ENCODE measurements around the gene COPZ1. TPM values are rescaled to one million over a fixed set of nuclear protein-coding genes. Genes with fewer than 3 reads are reported as not detected.

Gene COPZ1
- polyA plus RNA-seq, 3 donors = 77.5 to 102 (median 100) TPM

DNA sequence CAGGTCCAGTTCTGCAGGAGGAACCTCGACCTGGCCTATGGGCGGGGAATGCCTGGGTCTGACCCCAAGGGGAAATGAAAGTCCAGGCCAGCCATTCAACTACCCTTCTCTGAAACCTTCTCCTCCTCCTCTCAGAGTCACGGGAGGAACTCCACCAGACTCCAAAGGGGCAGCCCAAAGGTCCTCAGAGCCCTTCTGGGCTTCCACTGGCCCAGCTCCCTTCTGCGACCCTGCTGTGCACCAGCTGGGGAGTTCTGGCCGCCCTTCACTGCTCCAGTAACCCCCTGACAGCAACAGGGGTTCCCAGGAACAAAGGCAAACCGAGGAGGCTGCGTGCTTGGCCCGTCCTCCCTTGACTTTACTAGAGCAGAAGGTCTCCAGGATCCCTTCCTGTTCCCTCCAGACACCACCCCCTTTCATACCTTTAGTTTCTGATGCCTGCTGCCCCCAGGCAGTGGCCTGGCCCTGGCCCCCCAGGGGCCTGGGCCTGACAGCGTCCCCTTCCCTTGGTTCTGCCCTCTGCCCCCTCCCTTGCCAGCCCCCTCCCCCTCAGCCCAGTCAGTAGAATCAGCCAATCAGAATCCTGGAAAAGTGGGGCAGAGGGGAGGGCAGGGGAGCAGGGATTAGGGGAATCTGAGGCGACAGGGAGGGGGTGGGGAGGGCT lies 60.5 kb downstream of the COPZ1 start:
- H3K27ac ChIP-seq (ENCODE audit: low read depth, low read length) = no peak overlapping the region
- WGBS, 3 donors = 46 to 80% (median 62%) methylated on average over 10 of the region's 10 CpGs

DNA sequence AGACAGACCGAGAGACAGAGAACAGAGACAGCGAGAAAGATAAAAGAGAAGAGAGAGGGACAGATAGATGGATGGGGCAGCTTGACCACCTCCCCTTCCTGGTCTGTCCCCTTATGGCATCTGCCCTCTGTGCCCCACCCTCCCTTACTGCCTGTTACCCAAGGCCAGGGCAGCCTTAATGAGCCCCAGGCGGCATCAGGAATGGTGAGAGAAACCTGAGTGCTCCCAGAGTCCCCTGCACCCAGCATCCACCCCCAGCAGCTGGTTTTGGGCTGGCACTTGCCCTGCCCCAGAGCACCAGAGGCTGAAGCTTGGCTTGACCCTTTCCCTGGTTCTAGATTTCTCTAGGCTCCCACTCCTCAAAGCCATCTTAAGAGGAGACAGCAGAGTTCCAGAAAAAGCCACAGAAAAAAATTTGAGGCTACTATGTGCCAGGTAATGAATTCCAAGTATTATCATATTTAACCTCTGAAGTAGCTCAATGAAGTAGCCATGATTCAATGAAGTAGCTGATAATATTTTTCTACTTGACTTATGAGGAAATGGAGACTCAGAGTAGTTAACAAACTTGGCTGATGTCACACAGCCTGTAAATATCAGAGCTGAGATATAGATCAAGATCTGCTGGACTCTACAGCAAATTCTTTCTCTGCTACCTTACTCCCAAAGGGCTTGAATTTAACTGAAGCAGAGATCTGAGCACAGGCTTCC lies 61.6 kb downstream of the COPZ1 start:
- H3K27ac ChIP-seq (ENCODE audit: low read depth, low read length) = no peak overlapping the region
- 84 to 93% (median 89%) methylated on average over 3 of the region's 3 CpGs for WGBS, 3 donors

DNA sequence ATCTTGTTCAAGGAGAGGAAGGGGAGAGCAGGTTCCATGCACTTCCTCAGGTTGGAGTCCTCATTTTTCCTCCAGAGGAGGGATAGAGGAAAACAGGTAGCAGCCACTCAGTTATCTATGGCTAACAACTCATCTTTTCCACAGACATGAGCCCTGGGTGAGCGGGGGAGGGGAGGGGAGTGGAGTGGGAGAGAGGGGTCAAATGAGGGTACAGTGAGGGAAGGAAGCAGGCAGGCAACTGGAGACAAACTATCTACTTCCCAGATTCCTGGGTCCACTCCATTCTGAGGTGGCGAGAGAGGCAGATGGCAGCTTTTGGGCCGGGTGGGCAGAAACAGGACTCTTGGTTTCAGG lies 62.2 kb downstream of the COPZ1 start:
- WGBS, 3 donors = 91 to 95% (median 94%) methylated on average over 3 of the region's 3 CpGs

DNA sequence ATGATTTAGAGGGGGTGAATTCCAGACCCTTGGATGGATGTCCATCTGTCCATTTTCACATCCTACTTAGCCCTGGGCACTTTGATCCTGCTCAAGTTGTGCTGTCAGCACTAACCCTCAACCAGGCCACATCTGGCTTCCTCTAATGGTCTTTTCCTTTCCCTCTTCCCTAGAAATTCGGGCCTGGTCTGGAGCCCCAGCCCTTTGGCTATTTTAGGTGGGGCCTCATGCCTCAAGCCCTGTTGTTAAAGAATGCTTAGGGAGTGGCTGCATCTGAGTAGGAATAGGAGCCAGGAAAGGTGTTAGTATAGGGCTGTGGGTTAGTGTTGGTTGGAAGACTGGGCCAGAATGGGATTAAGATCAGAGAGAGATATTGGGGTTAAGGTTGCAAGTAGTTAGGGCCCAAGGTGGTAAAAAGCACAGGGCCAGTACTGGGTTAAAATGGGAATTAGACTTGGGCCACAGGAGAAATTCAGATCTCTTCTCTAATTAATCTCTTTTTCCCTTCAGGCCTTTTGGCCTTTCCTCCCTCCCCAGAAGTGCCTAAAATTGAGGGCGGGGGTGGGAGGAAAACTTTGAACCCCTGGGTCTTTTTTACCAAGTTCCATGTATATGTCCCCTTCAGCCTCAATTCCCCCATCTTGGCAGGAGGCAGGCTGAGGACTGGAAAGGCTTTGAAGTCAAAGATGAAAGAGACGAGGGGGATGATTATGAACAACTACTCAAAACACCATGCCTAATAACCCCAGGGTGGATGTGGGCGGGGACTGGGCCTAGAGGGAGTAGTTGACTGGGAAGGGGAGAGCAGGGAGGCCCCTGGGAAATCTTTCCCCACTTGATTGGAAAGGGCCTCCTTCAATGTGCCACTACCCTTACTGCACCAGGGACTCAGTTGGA lies 63.6 kb downstream of the COPZ1 start:
- H3K27ac ChIP-seq (ENCODE audit: low read depth, low read length) = no peak overlapping the region
- 68 to 74% (median 70%) methylated on average over 4 of the region's 4 CpGs for WGBS, 3 donors

More for the DNA sequence above, 62.2 kb downstream of the COPZ1 start:
- H3K27ac ChIP-seq (ENCODE audit: low read depth, low read length) = no peak overlapping the region

DNA sequence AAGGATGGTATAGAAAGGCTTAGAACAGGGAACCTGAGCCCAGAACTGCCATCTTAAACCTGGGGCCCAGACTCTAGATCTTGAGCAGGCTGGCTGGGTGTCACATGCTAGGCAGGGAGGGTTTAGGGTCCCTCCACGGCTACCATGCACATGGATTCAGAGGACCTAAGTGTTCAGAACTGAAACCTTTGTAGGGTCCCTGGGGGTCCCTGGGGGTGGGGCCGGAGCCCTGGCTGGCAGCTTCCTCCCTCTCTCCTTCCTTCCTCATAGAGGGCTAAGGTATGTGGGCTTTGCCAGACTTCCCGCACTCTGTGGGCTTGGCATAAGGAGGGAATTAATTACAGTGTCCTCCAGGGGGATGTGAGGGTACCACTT lies 64.2 kb downstream of the COPZ1 start:
- no peak overlapping the region for H3K27ac ChIP-seq (ENCODE audit: low read depth, low read length)
- 73 to 90% (median 74%) methylated on average over 3 of the region's 3 CpGs for WGBS, 3 donors

DNA sequence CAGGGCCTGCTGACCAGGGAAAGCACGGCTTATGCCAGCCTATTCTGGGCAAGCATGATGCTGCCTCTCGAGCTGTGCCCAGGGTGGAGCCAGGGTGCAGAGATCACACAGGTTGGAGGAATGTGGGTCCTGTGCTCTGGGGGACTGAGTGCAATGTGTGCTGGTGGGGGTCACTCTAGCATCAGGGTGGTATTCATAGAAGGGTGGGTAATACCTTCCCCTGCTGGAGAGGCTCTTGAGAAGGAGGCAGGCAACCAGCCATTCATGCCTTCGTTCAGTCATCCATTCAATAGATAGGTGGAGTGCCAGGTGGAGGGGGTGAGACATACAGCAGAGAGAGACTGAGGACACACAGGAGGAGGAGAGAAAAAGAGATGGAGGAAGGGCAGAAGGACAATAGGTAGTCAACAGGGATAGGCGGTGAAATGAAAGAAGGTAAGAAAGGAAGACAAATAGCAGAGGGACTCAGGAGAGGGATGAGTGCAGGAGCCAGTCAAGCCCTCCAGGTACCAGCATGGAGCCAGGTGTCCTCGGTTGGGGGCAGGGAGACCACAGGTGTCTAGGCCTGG lies 64.8 kb downstream of the COPZ1 start:
- WGBS, 3 donors = 89 to 90% (median 90%) methylated on average over 5 of the region's 5 CpGs
- H3K27ac ChIP-seq (ENCODE audit: low read depth, low read length) = no peak overlapping the region

DNA sequence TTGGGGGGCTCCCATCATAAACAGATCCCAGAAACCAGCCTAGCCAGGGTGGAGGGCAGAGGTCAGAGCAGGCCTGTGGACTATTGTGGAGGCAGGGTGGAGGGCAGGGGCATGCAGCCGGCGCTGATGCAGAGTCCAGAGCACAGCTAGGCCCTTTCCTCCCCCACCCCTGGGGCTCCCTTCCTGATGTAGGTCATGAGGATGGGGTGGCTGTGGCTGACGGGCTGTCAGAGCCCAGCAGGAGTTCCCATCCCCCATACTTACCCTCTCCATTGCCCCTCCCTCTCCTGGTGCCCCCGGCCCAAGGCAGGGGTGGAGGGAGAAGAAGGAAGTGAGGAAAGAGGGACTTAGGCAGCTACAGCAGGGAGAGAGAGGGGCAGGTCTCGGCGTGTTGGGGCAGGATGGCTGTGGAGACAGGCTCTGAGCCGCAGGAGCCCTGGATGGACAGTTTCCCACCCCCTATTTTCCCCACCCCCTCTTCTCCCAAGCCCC lies 65.3 kb downstream of the COPZ1 start:
- H3K27ac ChIP-seq (ENCODE audit: low read depth, low read length) = no peak overlapping the region
- 60 to 89% (median 62%) methylated on average over 3 to 7 of the region's 7 CpGs for WGBS, 3 donors

DNA sequence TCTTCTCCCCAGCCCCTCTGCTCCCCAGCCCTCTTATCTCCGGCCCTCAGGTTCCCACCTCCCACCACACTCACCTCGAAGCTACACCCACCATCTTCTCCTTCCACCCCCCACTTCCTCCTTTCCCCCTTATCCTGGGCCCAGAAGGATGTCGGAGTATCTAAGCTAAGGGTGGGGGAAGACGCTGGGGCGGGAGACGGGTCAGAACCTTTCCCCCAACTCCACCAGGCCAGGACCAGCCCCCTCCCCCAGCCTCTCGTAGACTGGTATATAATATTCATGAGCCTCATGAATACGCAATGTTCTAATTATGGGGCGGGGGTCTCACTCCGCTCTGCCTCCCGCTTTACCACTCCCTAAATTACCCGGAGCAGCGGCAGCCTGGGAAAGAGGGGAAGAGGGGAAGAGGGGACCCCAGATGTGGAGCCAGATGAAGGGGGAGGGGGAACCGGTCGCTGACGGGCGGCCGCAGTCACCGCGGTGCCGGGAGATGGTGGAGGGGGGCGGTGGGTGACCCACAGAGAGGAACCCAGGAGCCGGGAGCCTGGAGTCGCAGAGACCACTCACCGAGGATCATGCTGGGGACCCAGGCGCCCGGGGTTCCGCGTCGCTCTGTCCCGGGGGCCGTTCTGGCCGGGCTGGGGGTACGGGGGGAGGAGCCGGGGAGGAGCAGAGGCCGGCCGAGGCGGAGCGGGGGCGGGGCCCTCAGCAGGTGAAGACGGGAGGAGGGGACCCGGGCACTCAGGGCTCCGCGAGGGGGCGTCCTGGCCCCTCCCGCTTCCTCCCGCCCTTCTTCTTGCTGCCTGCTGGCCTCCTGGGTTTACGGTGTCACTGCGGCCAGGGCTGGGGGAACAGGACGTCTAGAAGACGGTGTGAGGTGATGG lies 66.0 kb downstream of the COPZ1 start:
- 20 to 26% (median 21%) methylated on average over 33 to 51 of the region's 51 CpGs for WGBS, 3 donors
- no peak overlapping the region for H3K27ac ChIP-seq (ENCODE audit: low read depth, low read length)

DNA sequence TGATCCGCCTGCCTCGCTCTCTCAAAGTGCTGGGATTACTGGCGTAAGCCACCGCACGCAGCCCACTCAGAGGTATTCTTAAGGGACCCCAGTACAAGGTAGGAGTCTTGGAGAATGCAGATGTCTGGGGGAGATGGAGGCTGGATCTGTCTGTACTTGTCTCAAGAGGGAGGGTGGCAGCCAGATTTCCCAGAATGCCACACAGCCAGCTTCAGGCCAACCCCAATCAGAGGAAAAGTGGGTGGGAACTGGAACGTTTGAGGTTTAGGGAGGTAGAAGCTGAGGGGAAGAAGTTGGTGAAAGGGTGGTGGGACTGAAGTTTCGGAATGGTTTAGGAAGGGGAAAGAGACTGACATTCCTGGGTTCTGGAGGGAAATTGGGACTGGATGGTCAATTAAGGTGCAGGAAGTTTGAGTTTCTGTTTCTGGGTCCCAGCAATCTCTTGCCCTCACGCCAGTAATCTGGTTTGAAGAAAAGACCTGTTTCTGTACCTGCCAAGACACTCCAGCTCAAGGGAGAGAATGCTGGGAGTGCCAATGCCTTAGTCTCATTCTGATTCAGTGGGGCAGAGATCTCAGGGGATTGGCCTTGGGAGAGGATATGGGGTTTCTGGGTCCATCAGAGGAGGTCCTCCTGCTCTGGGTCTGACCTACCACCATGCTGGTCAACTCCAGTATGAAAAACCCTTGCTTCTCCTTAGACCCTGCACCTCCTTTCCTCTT lies 67.7 kb downstream of the COPZ1 start:
- 82 to 87% (median 86%) methylated on average over 8 of the region's 8 CpGs for WGBS, 3 donors
- H3K27ac ChIP-seq (ENCODE audit: low read depth, low read length) = no peak overlapping the region

DNA sequence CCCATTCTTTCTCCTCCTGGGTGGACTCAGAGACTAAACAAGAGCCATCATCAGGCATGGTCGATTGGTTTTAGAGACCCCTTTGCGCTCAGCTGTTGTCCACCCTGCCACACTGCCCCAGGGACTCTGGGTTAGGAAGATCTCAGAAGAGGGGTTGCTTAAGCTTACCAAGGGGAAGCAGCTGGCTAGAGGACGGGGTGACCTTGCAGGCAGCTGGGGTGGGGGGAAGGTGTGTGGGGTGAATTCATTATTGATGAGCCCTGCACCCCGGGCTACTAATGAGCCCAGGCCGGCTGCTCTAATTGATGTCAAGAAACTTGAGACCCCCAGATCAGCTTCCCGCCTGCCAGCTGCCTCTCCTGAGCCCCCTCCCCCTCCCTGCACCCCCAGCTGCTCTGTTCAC lies 68.3 kb downstream of the COPZ1 start:
- H3K27ac ChIP-seq (ENCODE audit: low read depth, low read length) = no peak overlapping the region
- 51 to 65% (median 63%) methylated on average over 6 of the region's 6 CpGs for WGBS, 3 donors

DNA sequence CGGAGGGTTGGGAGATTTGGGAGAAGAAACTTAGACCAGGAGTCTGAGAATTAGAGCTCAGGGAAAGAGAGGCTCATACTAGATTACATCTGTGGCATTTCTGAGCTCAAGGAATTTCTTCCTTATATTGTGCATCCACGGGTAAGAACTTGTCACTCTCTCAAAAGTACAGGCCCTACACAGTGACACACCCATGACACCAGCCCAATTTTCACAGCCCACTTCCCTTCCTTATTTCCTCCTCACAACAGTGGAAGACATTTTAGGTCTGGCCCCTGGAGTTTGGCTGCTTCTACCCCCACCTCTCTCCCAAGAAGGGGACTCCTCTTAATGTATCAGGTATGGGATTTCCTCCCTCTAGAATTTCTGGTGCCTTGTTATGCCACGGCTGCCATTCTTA lies 68.8 kb downstream of the COPZ1 start:
- no peak overlapping the region for H3K27ac ChIP-seq (ENCODE audit: low read depth, low read length)
- 59 to 65% (median 62%) methylated on average over 3 of the region's 3 CpGs for WGBS, 3 donors

DNA sequence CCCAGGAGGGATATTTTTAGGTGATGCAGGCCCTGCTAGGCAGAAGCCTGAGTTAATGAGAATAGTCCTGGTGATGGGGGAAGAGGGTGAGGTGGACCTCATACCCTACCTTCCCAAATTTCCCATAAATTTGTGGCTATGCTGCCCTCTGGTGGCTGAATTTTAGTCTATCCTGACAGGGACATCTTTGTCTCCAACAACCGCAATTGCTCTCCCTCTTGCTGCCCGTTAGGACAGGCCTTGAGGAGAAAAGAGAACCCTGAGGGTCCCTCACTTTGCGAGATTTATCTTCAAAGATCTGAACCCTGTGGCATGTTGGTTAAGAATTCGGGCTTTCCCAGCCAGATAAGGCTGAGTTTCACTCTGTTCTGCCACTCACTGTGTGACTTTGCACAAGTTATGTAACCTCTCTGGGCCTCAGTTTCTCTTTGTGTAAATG lies 69.4 kb downstream of the COPZ1 start:
- no peak overlapping the region for H3K27ac ChIP-seq (ENCODE audit: low read depth, low read length)
- WGBS, 3 donors = 31 to 48% (median 40%) methylated on average over 4 of the region's 4 CpGs

DNA sequence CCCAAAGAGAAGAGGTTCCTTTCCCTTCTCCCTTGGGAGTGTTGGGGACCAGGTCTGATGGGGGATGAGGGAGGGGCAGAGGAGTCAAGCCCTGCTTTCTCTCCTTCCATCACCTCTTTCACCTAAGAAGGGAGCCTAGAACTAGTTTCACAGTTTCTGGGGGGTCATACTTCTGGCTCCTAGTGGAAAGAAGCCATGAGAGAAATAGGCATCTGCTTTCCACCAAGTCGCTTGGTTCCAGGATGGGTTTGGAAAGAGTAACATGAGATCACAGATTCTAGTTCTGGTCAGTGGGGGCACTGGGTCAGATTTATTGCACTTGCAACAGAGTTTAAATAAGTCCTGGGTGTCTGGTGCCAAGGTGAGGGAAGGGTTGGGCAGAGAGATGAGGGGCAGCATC lies 70.1 kb downstream of the COPZ1 start:
- WGBS, 3 donors = 70 to 88% (median 88%) methylated on average over 1 of the region's 1 CpG
- H3K27ac ChIP-seq (ENCODE audit: low read depth, low read length) = no peak overlapping the region

DNA sequence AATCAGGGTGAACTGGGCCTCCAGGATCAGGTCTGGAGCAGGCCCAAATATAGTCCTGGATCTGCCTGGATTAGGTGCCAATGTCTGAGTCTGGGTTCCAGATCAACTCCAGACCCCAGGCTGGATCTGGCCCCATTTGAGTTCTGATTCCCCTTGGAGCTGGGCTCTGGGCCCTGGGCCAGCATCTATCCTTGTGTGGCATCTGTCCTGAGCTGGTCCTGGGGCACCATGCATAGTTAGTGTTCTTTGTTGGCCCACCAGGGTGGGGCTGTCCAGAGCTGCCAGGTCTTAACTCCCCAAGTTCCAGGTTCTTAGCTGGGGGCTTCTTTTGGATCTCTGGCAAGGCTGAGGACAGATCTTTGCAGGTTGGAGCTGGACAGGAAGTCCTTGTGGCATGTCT lies 70.6 kb downstream of the COPZ1 start:
- no peak overlapping the region for H3K27ac ChIP-seq (ENCODE audit: low read depth, low read length)

DNA sequence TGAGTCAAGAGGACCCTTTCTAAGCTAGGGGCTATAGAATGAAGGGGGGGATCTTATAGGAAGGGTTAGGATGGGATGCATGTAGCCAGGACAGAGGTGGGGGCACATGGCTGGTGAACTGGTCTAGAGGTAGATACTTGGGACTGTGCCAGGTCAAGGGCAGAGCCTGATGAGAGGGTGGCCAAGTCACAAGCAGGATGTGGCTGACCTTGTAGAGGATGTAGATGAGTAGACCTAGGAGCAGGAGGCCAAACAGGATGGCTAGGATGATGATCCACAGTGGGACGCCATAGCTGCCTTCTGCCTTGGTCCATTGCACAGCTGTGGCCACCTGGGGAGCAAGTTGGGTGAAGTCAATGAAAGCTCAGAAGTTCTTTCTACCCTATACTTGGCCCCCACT lies 72.2 kb downstream of the COPZ1 start:
- WGBS, 3 donors = 78 to 100% (median 89%) methylated on average over 1 of the region's 1 CpG
- H3K27ac ChIP-seq (ENCODE audit: low read depth, low read length) = no peak overlapping the region

DNA sequence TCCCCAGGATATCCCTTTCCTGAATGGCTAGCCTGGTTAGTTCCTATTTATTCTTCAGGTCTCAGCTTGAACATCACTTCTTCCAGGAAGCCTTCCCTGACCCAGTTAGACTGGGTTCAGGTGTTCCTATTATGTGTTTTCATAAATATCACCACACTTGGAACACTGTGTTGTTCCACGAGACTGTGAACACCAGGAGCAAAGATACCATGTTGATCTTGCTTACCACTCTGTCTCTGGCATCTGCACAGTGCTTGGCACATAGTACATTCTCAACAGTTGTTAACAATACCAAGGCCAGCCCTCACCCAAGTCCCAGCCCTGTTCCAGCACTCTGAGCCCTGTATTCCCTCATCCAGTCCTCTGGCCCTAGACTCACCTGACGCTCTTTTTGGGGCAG lies 73.3 kb downstream of the COPZ1 start:
- no peak overlapping the region for H3K27ac ChIP-seq (ENCODE audit: low read depth, low read length)
- WGBS, 3 donors = 80 to 89% (median 88%) methylated on average over 2 of the region's 2 CpGs

DNA sequence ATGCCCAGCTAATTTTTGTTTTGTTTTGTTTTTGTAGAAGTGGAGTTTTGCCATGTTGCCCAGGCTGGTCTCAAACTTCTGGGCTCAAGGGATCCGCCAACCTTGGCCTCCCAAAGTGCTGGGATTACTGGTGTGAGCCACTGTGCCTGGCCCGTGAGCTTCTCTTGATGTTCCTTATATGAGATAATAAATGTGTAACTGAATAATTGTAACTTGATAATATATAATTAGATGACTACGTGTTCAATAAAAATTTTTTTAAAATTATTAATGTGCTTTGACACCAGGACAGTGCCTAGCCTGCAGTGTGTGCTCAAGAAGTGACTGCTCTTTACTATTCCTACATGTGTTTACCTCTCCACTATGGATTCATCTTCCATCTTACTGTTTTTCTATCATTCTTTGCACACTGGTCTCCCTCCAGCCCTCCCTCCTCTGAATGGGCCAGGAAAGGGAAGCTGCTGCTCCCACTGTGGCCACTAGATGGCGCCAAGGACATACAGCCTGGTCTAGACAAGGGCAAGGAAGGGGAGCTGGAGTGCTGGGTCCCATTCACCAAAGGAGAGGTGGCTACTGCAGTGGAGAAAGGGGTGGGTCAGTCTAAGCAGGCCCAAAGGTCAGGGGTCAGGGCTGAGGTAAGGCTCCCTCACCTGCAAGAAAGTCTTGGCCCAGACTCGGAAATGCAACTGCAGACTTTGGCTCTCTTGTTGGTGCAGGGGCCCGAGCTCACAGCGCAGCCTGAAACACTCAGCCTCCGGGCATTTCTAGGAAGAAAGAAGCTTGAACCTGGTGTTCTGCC lies 74.3 kb downstream of the COPZ1 start:
- WGBS, 3 donors = 71 to 76% (median 76%) methylated on average over 8 of the region's 8 CpGs
- no peak overlapping the region for H3K27ac ChIP-seq (ENCODE audit: low read depth, low read length)
